Measurements from ENCODE around the gene SCAMP5. TPM values are rescaled to one million over a fixed set of nuclear protein-coding genes. Genes with fewer than 3 reads are reported as not detected.

The SCAMP5 gene
- total RNA-seq, 1 donor from 2014 or later: 28.4 TPM

- DNase-seq (ENCODE audit: low spot score in 2 of 2, unreplicated experiment in 2 of 2): no peak
- TF ChIP-seq, protein P1, sequence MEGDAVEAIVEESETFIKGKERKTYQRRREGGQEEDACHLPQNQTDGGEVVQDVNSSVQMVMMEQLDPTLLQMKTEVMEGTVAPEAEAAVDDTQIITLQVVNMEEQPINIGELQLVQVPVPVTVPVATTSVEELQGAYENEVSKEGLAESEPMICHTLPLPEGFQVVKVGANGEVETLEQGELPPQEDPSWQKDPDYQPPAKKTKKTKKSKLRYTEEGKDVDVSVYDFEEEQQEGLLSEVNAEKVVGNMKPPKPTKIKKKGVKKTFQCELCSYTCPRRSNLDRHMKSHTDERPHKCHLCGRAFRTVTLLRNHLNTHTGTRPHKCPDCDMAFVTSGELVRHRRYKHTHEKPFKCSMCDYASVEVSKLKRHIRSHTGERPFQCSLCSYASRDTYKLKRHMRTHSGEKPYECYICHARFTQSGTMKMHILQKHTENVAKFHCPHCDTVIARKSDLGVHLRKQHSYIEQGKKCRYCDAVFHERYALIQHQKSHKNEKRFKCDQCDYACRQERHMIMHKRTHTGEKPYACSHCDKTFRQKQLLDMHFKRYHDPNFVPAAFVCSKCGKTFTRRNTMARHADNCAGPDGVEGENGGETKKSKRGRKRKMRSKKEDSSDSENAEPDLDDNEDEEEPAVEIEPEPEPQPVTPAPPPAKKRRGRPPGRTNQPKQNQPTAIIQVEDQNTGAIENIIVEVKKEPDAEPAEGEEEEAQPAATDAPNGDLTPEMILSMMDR (IDR thresholded peaks at IDR 0.05; ENCODE audit: unreplicated experiment): no peak
- Mint-ChIP-seq H3K36me3 (peaks cover 8% of the 10 kb centered on the region), H3K9me3 (peaks cover 7% of the 10 kb centered on the region), H3K27ac (no peak overlapping the region), H3K4me3 (no peak overlapping the region), H3K4me1 (peaks cover 9% of the 10 kb centered on the region), H3K27me3 (ENCODE audit: low read depth) (peaks cover 23% of the 10 kb centered on the region)
These were observed 1.8 kb downstream of the SCAMP5 start for GRCh38 chr15:74997141-74997540.

GRCh38 chr15:74997543-74997942 is 2.2 kb downstream of the SCAMP5 start:
- peak overlapping the region; percentile 22 for H3K4me3 Mint-ChIP-seq
- peaks cover 22% of the 10 kb centered on the region for H3K27me3 Mint-ChIP-seq (ENCODE audit: low read depth)
- TF ChIP-seq, protein P1 (IDR thresholded peaks at IDR 0.05; ENCODE audit: unreplicated experiment): no peak
- H3K9me3 Mint-ChIP-seq: peaks cover 7% of the 10 kb centered on the region
- peaks cover 9% of the 10 kb centered on the region for H3K4me1 Mint-ChIP-seq
- DNase-seq (ENCODE audit: low spot score in 2 of 2, unreplicated experiment in 2 of 2): no peak
- H3K27ac Mint-ChIP-seq: no peak overlapping the region
- H3K36me3 Mint-ChIP-seq: peaks cover 8% of the 10 kb centered on the region

GRCh38 chr15:75001310-75001709 is 5.9 kb downstream of the SCAMP5 start:
- Mint-ChIP-seq H3K4me3 (no peak overlapping the region), H3K4me1 (peaks cover 4% of the 10 kb centered on the region), H3K27me3 (ENCODE audit: low read depth) (peaks cover 14% of the 10 kb centered on the region), H3K27ac (no peak overlapping the region), H3K9me3 (peaks cover 7% of the 10 kb centered on the region), H3K36me3 (peaks cover 10% of the 10 kb centered on the region)
- TF ChIP-seq, protein P1 (IDR thresholded peaks at IDR 0.05; ENCODE audit: unreplicated experiment): no peak
- no peak for DNase-seq (ENCODE audit: low spot score in 2 of 2, unreplicated experiment in 2 of 2)

DNA sequence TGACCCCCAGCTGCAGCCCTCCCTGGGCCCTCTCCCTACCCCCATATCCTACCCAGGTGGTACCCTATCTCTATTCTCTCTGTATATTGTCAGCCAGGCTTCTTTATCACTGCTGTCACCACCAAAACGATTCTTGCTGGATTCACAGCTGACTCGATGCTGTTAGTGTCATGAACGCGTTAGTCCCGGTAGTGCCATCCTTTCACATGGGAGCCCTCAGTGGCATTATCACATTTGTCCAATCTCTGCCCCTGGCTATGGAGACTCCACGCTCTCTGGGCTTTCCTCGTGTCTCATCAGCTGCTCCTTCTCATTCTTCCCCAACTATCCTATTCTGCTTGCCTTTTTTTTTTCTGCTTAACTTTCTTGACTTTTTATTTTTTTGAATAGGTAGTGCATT is 7.0 kb downstream of the SCAMP5 start:
- Mint-ChIP-seq H3K4me1 (no peaks in the 10 kb centered on the region), H3K27ac (no peak overlapping the region)

GRCh38 chr15:75007216-75007615 is 11.9 kb downstream of the SCAMP5 start:
- no peaks in the 10 kb centered on the region for H3K27me3 Mint-ChIP-seq (ENCODE audit: low read depth)
- no peak for DNase-seq (ENCODE audit: low spot score in 2 of 2, unreplicated experiment in 2 of 2)
- TF ChIP-seq, protein P1 (IDR thresholded peaks at IDR 0.05; ENCODE audit: unreplicated experiment): no peak
- no peaks in the 10 kb centered on the region for H3K9me3 Mint-ChIP-seq
- no peak overlapping the region for H3K27ac Mint-ChIP-seq
- H3K36me3 Mint-ChIP-seq: peaks cover 6% of the 10 kb centered on the region
- no peak overlapping the region for H3K4me3 Mint-ChIP-seq
- peaks cover 5% of the 10 kb centered on the region for H3K4me1 Mint-ChIP-seq

More for the DNA sequence above, 7.0 kb downstream of the SCAMP5 start:
- Mint-ChIP-seq H3K36me3 (peaks cover 11% of the 10 kb centered on the region), H3K4me3 (no peak overlapping the region), H3K27me3 (ENCODE audit: low read depth) (peaks cover 6% of the 10 kb centered on the region), H3K9me3 (peaks cover 4% of the 10 kb centered on the region)
- DNase-seq (ENCODE audit: low spot score in 2 of 2, unreplicated experiment in 2 of 2): no peak
- TF ChIP-seq, protein P1 (IDR thresholded peaks at IDR 0.05; ENCODE audit: unreplicated experiment): no peak

GRCh38 chr15:75008221-75008625 is 12.9 kb downstream of the SCAMP5 start:
- peaks cover 6% of the 10 kb centered on the region for H3K36me3 Mint-ChIP-seq
- no peaks in the 10 kb centered on the region for H3K9me3 Mint-ChIP-seq
- no peaks in the 10 kb centered on the region for H3K27me3 Mint-ChIP-seq (ENCODE audit: low read depth)
- H3K4me3 Mint-ChIP-seq: no peak overlapping the region
- H3K4me1 Mint-ChIP-seq: peaks cover 5% of the 10 kb centered on the region
- TF ChIP-seq, protein P1 (IDR thresholded peaks at IDR 0.05; ENCODE audit: unreplicated experiment): no peak
- no peak overlapping the region for H3K27ac Mint-ChIP-seq
- no peak for DNase-seq (ENCODE audit: low spot score in 2 of 2, unreplicated experiment in 2 of 2)
